T-helper 1 cell treated with Interleukin-12 subunit alpha and Interleukin-12 subunit beta and Interleukin-4 antibody, amounts not matched to agents 30 ng/mL and 1 ng/mL, for 36 hours (primary cell): ENCODE data around the gene BCLAF3. TPM values are rescaled to one million over a fixed set of nuclear protein-coding genes. Genes with fewer than 3 reads are reported as not detected.

Source experiments
- intact Hi-C: fragments of 100-400 bp; cut with micrococcal nuclease; formaldehyde crosslinking; loops from one replicate; pipeline ENCODE4 v1.15.1; 2024
- total RNA-seq: library from RNA; stranded (reverse); gene quantifications from 2 replicates; pipeline ENCODE4 v1.2.3, GENCODE V29; 2022

Gene BCLAF3
- 7.7 and 8.7 TPM in 2 replicates for total RNA-seq

DNA sequence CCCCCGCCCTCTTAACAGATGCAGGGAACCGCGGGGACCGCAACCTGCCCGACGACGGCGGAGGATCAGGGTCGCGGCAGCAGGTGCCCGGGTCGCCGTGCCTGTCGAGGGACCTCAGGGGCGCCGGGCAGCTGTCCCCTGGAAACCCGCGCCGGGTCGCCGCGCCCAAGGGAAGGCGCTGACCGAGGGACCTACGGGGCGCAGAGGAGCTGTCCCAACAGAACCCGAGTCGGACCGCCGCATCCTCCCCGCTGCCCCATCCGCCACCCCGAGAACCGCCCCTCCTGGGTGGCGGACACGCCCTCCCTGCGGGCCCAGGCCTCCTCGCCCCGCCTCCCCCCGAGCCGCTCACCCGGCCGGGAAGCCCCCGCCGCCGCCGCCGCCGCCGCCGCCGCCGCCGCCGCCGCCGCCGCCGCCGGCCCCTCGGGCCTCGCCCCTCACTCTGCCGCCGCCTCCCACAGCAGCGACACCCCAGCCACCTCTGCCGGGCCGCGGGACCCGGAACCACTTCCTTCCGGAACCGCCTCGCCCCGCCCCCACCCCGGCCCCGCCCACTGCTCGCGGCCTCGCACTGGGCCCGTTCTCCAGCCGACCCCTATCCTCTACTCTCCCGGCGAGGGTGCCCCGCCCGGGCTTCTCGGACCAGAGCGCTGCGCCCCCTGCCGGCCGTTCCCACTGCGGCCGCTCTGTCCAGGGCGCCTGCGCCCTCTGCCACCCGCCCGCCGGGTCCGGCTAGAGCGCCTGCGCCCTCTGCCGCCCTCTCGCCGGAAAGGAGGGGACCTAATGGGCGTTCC lies at the start of gene BCLAF3:
TSS of gene BCLAF3 (minus strand) at position 506 of the 794 bp plus-strand sequence. CDS start 20,797 bp downstream, outside the sequence.
- intact Hi-C loops, result loop anchor here (1.0 to 5.0 kb wide), 12 partner anchors 26 to 1565 kb away; partner anchors contain the start of genes CDKL5, EIF1AX, PDHA1 and PHKA2

DNA sequence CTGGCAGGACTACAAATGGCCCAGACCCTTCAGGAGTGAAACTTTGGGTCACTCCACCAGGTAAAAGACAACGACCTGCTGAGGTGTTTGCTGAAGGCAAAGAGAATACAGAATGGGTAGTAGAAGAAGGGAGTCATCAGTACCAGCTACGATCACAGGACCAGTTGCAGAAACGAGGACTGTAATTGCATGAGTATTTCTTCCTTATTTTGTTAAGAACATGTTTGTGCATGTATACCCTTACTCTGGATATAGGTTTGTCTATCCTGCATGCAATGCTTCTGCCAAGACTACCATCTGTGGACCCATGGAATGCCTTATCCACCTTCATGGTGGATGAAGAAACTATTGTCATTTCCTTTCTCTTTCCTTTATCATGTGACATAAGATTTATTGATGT lies 48.1 kb upstream of the BCLAF3 start:
- intact Hi-C loops, result no loop called here

DNA sequence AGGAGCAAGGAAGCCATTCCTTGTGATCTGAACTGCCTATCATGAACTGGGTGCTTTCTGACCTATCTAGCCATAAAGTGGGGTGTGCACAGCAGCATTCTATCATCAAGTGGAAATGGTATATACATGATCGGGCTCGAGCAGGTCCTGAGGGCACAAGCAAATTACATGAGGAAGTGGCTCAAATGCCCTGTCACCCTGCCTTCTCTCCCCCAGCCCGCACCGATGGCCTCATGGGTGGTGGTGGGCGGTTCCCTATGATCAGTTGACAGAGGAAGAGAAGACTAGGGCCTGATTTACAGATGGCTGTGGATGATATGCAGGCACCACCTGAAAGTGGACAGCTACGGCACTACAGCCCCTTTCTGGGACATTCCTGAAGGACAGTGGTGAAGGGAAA lies 46.3 kb upstream of the BCLAF3 start:
- intact Hi-C loops, result no loop called here

DNA sequence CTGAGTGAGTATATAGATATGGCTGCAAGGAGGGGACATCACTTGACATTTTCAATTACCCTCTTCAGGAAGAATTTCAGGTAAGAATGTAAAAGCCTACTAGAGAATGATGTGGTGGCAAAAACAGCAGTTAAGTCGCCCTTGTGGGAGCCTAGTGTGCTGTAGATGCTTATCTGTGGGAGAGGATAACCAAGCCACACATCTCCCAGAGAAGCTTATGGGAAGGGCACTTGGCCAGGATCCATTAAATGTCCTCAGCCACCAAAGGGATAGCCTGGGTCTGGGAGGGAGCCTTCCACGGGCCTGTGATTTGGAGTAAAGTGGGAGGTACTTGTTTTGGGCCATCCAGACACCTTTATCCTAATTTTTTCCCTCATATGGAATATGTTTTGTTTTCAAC lies 41.3 kb upstream of the BCLAF3 start:
- intact Hi-C loops, result no loop called here

DNA sequence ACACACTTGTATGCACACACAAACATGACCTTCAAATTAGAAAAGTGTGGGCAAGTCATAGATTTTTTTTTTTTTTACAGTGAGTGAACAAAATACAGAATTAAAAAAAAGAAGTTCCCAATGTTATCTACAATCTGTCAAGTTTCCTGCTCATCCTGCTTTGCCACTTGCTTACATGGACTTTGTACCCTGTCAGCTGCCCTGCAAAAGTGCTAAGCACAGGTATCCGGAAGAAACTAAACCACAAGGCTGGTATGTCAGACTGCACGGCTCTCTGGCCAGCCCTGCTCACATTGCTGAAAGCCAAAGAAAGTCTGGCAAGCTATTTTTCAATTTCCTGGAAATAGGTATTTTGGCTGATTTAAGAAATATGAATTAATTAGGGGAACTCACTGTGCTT lies 38.9 kb upstream of the BCLAF3 start:
- intact Hi-C loops, result no loop called here

DNA sequence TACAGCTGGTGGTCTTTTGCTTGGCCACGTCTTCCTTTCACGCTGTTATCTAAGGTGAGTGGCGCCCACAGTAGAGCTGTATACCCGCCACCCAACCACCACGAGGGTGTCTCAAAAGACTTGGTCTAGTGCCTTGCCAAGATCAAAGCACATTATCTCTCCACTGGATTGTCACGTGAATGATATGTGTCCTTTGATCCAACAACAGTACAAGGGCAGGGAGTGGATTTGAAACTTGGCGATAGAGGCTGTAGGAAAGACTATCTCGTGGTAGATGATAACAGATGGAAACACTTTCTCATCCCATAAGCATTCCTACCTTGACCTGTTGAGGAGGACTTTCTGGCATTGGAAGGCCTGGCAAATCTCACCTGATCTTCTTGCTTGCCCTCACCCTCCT lies 37.7 kb upstream of the BCLAF3 start:
- intact Hi-C loops, result no loop called here

DNA sequence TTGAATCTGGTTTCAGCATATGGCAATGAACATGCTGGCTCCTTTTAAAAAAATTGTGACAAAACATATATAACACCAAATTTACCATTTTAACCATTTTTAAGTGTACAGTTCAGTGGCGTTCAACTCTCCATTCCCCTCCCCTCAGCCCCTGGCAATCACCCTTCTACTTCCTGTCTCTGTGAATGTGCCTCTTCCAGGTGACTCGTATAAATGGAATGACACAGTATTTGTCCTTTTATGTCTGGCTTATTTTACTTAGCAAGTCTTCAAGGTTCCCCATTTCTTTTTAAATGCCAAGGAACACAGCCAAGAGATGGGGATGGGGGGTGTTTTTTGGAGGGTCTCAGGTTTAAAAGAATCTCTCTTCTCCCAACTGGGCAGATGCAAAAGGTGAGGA lies 35.4 kb upstream of the BCLAF3 start:
- intact Hi-C loops, result no loop called here

DNA sequence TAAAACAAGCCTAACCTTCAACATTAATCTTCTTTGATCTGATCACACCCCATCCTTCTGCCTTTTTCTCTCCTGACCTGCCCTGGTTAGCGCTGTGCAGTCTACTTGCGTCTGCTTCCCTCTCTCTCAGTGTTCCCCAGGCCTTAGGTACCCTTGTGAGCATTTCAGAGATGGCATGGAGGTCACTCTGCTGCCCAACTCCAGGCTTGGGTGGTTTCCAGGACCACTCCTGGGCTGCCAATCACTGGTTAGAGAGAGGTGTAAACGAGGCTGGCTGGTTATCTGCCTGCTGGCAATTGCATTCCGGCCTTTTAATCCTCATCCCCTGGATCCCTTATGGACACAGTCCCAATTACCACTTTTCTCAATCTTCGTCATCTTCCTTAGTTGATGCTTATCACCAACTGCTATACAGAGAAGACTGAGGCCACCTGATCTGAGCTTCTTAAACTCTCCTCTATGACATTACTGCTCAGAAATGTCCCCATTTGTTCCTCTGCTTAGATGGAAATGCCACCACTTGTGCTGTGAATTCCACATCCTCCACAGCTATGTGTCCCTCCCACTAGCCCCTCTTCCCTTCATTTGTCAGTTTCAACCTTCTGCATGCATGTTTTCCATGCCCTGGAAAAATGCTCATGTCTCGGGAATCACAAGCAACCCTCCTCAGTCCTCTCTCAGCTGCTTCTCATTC lies 29.0 kb upstream of the BCLAF3 start:
- intact Hi-C loops, result no loop called here

DNA sequence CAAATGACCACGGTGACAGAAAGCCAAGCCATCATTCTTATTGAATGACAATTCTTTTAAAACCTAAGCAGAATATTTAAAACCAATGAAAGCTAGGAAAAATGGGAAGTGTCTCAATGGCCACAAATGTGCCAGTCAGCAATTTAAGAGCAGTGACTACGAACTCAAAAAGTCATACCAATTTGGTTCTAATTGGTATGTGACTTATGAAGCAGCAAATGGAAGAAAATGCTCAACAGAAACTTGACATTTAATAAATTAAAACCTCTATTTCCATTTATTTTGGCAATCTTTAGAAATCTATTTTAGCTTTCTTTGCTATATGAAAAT lies 25.7 kb upstream of the BCLAF3 start:
- intact Hi-C loops, result no loop called here

DNA sequence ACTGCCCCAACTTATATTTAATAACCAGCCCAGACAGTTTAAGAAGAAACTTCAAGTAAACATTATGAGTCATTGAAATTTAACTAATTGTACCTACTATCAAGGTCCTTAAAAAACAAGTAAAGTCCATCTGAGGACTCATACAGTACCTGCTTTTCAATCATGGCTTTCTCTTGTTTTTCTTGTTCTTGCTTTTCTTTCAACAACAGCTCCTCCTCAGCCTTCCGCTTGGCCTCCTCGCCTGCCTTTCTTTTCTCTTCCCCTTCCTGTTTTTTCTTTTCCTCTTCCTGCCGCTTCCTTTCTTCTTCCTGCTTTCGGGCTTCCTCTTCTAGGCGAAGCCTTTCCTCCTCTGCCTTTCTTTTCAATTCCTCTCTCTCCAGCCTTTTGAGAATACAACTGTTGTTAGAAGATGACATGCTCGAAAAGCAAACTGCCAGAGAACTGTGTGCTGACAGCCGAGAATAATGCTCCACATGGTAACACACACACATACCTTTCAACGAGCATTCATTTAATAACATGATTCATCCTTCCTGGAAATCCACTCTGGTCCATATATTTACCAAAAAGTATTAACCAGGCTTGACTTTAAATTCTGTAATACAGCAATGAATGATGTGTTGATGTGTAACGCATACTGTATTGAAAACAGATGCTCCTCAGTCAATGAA lies 25.2 kb upstream of the BCLAF3 start:
- intact Hi-C loops, result no loop called here

DNA sequence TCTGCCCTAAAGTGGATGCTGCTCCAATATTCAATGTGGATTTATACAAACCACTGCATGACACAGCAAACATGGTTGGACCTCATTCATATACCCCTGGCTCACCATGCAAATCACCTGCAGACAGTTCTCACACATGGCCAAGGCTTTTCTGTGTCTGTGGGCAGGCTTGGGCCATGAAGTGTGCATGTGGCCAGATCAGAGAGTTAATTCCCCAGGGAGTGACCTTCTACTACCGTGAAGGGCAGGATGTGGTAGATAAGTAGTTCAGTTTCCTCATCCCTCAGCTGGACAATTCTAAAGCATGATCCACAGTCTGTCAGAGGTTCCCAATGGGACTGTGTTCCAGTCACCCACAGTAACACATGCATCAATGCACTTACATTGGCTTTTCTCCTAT lies 24.6 kb upstream of the BCLAF3 start:
- intact Hi-C loops, result no loop called here

DNA sequence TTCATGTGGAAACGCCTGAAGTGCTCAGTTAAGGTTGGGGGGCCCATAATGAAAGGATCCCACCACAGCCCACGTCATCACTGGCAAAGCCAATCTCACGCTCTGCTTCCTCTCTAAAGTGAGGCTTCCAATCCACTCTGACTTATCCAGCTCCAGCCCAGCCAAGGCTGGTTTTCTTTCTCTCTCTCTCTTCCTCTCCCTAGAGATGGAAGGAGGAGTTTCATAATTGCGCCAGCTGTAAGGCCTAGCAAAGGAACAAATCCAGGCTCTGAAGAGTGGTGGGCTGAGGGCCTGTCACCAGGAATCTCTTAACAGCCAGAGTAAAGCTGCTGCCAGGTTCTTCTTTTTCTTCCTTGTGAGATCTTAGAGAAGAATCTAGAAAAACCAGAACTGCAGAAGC lies 20.7 kb upstream of the BCLAF3 start:
- intact Hi-C loops, result no loop called here

DNA sequence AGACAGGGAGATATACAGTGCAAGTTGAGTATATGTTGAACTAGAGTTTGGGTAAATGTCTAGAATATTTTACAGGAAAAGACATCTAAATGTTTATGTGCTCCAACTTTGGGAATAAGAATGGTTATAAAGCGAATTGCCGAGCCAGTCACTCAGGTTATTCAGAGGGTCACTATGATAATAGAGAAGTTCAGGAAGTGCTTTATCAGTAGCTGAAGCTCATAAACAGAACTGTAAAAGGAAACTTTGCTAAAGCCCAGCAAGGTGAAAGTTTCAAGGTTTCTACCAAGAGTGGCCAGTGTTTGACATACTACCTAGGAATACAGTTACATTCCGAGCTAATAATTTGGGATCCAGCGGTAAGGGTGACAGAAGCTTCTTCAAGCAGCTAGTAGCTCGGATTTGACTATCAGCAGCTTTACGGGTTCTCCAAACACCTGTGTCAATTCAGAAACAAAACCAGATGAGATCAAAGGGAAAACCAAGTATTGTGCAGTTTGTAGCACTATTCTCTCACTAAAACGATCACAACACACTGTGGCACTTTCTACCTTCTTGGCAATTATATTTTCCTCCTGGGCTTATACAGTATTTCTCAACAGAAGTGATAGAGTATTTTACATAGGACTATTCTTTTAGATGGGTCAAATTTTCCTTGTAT lies 17.2 kb upstream of the BCLAF3 start:
- intact Hi-C loops, result no loop called here

DNA sequence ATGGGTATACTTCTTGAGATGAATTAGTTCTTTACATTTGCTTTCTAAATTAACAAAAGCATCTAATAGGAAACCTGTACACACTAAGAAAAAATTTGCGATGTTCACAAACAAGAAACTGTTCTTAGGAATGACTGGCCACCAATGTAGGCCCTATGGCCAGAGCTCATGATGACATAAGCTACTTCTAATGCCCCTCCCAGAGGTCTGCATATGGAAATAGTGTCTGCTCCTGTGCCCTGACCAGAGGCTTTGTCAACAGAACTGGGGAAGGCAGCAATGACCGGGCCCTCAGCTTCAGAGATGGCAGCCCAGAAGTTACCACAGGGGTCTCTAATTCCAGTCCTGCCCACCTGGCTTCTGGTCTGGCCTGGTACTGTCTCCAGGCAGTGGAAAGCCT lies 15.0 kb upstream of the BCLAF3 start:
- intact Hi-C loops, result no loop called here

DNA sequence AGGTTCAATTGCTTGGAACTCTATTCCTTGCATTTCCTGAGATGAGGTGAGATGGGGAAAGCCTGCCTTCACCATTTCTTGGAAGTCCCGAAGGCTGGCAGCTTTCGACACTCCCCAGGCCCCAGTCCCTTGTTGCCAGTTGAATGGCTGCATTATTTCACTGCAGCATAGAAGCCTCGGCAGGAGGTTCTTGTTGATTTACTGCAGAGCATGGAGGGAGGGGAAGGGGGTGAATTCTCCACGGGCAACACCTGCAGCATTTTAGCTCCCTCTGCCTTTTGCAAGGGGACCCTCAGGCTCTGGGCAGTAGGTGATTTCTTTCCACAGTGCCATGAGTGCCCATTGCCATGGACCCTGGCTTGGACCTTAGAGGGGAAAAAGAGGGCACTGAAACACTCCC lies 10.7 kb upstream of the BCLAF3 start:
- intact Hi-C loops, result no loop called here

DNA sequence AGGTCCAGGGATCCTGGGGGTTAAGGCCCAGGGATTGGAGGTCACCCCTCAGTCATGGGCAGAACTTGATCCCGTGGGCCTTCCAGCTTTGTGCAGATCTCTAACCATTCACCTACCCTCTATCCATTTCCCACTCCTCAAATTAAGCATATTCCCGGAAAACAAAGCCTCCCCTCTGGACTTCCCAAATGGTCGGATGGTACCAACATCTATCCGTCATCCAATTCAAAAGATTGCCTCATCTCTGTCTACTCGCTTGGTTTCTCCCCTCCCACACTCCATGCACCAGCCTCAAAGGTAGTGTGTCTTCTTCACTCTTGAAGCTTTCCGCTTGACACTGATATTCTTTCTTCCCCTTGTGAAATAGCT lies 473 bp upstream of the BCLAF3 start:
- intact Hi-C loops, result loop anchor here (1.0 to 5.0 kb wide), 11 partner anchors 75 to 1566 kb away; partner anchors contain the start of genes CDKL5, EIF1AX, PDHA1 and PHKA2

DNA sequence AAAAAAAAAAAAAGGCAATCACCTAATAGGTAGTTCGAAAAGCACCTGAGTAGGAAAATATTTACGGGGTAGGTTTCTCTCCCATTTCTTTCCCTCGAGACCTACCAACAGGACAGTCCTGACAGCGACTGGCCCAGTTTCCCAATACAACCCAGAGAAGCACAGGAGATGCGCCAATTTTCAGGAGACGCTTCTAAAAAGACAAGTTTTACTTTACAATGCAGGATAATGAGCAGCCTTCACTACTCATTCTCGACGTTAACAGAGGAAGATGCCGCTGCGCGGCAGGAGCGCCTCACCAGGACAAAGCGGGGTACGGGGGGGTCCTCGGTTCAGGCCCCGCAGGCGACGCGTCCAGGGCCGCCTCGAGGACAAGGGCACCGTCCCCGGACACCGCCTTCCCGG lies 708 bp downstream of the BCLAF3 start:
- intact Hi-C loops, result loop anchor here (1.0 to 5.0 kb wide), 5 partner anchors 26 to 1005 kb away; partner anchors contain the start of genes PDHA1 and PHKA2

DNA sequence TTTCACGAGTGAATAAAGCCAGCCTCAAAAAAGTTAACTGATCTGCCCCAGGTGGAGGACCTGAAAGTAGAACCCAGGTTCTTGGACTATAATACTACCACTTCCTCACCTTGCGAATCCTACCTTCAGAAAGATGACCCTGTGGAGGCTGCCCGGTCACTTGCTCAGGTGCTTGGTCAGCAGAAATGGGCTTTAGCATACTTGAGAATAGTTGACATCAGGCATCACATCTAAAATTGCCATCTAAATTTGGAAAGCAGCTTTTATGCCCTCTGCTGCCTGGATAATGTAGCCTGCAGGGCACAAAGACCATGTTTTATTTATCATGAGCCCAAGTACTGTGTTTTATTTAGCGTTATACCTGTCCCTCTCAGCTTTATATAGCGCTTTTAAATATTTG lies 3.0 kb downstream of the BCLAF3 start:
- intact Hi-C loops, result no loop called here

DNA sequence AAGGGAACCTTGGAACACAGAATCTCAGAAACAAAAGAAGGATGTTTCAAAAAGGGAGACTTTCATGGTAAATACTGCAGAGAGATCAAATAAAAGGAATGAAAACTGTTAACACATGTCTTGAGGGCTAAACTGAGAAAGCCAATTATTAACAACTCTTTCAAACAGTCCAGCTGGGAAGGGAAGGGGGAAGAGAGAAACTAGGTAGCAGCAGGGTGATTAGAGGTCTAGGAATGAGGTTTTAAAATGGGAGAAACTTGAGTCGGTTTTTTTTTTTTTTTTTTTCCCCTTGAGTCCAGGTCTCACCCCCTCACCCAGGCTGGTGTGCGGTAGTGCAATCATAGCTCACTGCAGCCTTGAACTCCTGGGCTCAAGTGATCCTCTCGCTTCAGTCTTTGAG lies 4.3 kb downstream of the BCLAF3 start:
- intact Hi-C loops, result no loop called here

DNA sequence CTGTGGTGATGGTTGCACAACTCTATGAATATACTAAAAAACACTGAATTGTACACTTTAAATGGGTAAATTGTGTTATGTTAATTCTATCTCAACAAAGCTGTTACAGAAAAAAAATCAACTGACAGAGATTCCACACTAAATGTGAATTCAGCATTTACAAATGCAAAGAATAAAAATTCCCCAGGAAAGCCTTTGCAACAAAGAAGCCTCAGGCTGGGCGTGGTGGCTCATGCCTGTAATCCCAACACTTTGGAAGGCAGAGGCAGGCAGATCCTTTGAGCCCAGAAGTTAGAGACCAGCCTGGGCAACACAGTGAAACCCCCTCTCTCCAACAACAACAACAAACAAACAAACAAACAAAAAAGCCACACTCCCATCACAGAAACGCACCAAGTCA lies 8.9 kb downstream of the BCLAF3 start:
- intact Hi-C loops, result no loop called here

DNA sequence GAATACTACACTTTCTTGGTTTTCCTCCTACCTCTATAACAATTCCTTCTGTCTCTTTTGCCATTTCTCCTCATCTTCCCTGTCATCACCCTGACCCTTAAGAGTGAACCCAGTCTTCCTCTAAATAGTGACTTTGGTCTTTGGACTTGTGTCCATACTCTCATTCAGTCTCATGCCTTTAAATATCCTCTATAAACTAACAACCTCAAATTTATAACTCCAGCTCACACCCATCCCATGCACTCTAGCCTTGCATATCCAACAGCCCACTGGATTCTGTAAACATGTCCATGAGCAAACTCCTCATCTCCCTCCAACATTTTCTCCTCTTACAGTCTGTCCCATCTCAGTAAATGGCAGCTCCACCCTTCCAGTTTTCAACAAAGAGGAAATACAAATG lies 15.0 kb downstream of the BCLAF3 start:
- intact Hi-C loops, result no loop called here

DNA sequence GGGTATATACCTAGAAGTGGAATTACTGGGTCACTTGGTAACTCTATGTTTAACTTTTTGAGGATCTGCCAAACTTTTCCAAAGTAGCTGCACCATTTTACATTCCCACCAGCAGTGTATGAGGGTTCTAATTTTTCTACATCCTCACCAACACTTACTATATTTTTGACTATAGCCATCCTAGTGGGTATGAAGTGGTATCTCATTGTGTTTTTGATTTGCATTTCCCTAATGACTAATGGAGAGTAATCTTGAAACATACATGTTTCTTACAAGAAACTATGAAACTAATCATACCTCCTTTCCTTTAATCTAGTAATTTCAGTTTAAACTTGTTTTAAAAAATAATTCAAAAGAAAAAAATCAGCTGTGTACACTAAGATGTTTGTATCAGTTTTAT lies 17.9 kb downstream of the BCLAF3 start:
- intact Hi-C loops, result no loop called here
